Breast epithelium (tissue), 4 donors: Measurements from ENCODE around the gene SLC27A1. TPM values are rescaled to one million over a fixed set of nuclear protein-coding genes. Genes with fewer than 3 reads are reported as not detected.

Experiments used
- DNase-seq, 2 donors: peaks; one replicate each; pipeline ENCODE4 v3.0.0-alpha.2; 2019; ENCODE audit warnings: low spot score in 2 of 2
- H3K27ac ChIP-seq, 2 donors: fragments of 200-600 bp; sonication (generic) in 1 of 2; one replicate each; pipeline ENCODE4 v1.5.1; 2016 to 2019; ENCODE audit warnings: mild to moderate bottlenecking in 1 of 2
- H3K27me3 ChIP-seq, 2 donors: fragments of 200-600 bp; sonication (generic) in 1 of 2; one replicate each; pipeline versions ENCODE4 v1.5.1 to v1.6.0; 2017 to 2019; ENCODE audit warnings: control low read depth in 1 of 2, mild to moderate bottlenecking in 1 of 2
- H3K36me3 ChIP-seq: fragments of 200-600 bp; one replicate; pipeline ENCODE4 v1.5.1; 2019
- H3K4me1 ChIP-seq, 2 donors: fragments of 200-600 bp; sonication (generic); one replicate each; pipeline ENCODE4 v1.5.1; 2016 to 2019; ENCODE audit warnings: control low read depth in 1 of 2
- H3K4me3 ChIP-seq, 3 donors: fragments of 200-600 bp; sonication (generic); 1 replicate in 2 of 3; 2 replicates in 1 of 3; pipeline ENCODE4 v1.5.1; 2016 to 2019; ENCODE audit warnings: mild to moderate bottlenecking in 3 of 3, moderate library complexity in 2 of 3
- H3K9me3 ChIP-seq, 2 donors: fragments of 200-600 bp; sonication (generic) in 1 of 2; one replicate each; pipeline ENCODE4 v1.5.1; 2016 to 2019; ENCODE audit warnings: control low read depth in 1 of 2
- POLR2A ChIP-seq: fragments of 450-650 bp; IDR thresholded peaks from one replicate; pipeline ENCODE4 v1.6.1; 2016; ENCODE audit warnings: antibody characterized with exemption, mild to moderate bottlenecking, moderate library complexity
- POLR2AphosphoS5 ChIP-seq, 3 donors: sonication (generic); formaldehyde crosslinking; IDR thresholded peaks; one replicate each; pipeline ENCODE4 v1.6.1; 2017; ENCODE audit warnings: antibody characterized with exemption in 3 of 3
- intact Hi-C: fragments of 100-400 bp; cut with DNase I; formaldehyde crosslinking; loops from one replicate; pipeline ENCODE4 v1.15.1; 2023; ENCODE audit warnings: low total_unique reads
- total RNA-seq, 3 donors: library from RNA; depleted of rRNA; stranded (reverse); fragments of >200 nt; gene quantifications; one replicate each; pipeline ENCODE4 v1.1.0, GENCODE V29; 2016
- TF ChIP-seq, protein P1 (sequence below), 3 donors: fragments of 450-650 bp; IDR thresholded peaks; one replicate each; pipeline ENCODE4 v1.5.1; 2016 to 2017; ENCODE audit warnings: antibody characterized with exemption in 3 of 3, mild to moderate bottlenecking in 3 of 3, moderate library complexity in 3 of 3

Gene SLC27A1
- 10 to 100 TPM; 32.4 to 35.4 (median 34.8) TPM for total RNA-seq

DNA sequence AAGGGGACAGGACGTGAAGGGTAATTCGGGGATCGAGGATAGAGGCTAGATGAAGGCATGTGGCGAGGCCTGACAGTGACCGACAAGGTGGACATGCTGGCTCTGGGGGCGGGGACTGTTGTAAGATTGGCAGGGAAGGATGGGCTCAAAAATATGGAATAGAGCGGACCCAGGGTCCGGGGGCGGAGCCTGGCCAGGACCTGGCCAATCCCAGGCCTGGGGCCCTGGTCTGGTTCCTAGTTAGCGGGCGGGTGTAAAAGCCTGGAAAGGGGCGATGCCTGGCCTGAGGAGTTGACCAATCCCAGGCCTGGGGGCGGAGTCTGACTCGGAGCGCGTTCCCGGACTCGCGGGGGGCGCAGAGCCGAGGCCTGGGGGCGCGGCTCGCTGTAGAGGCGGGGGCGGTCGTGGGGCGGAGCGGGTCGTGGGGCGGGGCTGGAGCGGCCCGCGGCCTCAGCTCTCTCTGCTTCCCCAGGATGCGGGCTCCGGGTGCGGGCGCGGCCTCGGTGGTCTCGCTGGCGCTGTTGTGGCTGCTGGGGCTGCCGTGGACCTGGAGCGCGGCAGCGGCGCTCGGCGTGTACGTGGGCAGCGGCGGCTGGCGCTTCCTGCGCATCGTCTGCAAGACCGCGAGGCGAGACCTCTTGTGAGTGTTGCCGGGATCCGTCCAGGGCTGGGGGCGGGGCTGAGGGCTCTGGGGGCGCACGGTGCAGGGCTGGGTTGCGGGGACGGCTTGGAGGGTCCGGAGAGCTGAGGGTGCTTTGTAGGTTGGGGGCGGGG, at the start of gene SLC27A1:
Gene SLC27A1, plus strand, starts transcription at position 457 of the 774 bp plus-strand sequence. Its CDS starts 17 bp downstream, at position 474.
- Histone ChIP-seq H3K27ac (peak within 1 kb of the TSS; percentile 93 to 97), H3K4me3 (peak within 1 kb of the TSS; percentile 76 to 87 (median 85)), H3K9me3 (no peaks in the 10 kb centered on the region), H3K36me3 (no peaks in the 10 kb centered on the region), H3K27me3 (no peaks in the 10 kb centered on the region), H3K4me1 (peaks cover 12 to 18% of the 10 kb centered on the region in 2 donors)
- intact Hi-C loops, result no loop called here
- peak in 2 of 3 donors; percentile 11 to 40 for TF ChIP-seq POLR2AphosphoS5 (IDR thresholded peaks at IDR 0.05)
- TF ChIP-seq, protein P1, sequence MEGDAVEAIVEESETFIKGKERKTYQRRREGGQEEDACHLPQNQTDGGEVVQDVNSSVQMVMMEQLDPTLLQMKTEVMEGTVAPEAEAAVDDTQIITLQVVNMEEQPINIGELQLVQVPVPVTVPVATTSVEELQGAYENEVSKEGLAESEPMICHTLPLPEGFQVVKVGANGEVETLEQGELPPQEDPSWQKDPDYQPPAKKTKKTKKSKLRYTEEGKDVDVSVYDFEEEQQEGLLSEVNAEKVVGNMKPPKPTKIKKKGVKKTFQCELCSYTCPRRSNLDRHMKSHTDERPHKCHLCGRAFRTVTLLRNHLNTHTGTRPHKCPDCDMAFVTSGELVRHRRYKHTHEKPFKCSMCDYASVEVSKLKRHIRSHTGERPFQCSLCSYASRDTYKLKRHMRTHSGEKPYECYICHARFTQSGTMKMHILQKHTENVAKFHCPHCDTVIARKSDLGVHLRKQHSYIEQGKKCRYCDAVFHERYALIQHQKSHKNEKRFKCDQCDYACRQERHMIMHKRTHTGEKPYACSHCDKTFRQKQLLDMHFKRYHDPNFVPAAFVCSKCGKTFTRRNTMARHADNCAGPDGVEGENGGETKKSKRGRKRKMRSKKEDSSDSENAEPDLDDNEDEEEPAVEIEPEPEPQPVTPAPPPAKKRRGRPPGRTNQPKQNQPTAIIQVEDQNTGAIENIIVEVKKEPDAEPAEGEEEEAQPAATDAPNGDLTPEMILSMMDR (IDR thresholded peaks at IDR 0.05), result no peak
- peak; percentile 98 to 100 for DNase-seq

DNA sequence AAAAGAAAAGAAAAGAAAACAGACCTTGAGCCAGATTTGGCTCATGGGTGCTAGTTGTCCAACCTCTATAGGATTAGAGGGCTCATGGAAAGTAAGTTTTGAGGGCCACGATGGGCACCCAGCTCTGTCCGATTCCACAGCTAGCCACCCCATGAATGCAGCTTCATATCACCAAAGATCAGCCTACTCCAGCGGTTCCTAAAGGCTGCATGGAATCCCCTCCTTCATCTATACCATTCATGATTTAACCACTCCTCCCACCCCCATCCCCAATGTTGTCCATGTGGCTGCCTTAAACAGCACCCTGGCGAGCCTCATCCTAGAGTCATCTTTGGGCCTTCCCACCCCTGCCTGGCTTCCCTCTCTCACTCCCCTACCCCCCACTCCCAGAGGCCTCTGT, 48.4 kb upstream of the SLC27A1 start:
- intact Hi-C loops, result no loop called here
- H3K9me3 ChIP-seq, result no peaks in the 10 kb centered on the region
- H3K36me3 ChIP-seq, result no peaks in the 10 kb centered on the region
- no peaks in the 10 kb centered on the region for H3K27me3 ChIP-seq
- TF ChIP-seq, protein P1 (IDR thresholded peaks at IDR 0.05), result no peak
- DNase-seq, result no peak
- no peaks in the 10 kb centered on the region for H3K4me1 ChIP-seq
- no peak overlapping the region for H3K27ac ChIP-seq
- no peak overlapping the region for H3K4me3 ChIP-seq

DNA sequence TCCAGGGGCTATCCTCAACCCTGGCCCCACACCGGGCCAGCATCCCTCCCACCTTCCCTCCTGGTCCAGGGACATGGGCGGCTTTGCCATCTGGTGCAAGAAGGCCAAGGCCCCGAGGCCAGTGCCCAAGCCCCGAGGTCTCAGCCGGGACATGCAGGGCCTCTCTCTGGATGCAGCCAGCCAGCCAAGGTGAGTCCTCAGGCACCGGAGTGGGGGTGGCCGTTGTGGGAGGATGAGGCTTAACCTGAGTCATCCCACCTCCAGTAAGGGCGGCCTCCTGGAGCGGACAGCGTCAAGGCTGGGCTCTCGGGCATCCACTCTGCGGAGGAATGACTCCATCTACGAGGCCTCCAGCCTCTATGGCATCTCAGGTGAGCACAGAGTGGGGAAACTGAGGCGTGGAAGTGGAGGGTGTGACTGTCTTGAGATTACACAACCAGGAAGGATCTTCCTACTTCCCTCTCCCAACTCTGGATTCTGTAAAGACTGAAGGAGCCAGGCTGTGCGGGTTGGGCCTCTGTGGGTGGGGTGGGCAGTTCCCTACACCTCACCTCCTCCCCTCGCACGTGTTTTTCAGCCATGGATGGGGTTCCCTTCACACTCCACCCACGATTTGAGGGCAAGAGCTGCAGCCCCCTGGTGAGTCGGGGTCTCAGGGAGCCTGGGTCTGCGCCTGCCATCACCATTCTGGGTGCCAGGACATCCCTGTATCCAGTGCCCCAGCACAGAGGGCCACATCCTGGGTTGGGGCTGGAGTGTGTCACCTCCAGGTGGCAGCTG, 46.7 kb upstream of the SLC27A1 start:
- no peaks in the 10 kb centered on the region for H3K36me3 ChIP-seq
- TF ChIP-seq, protein P1 (IDR thresholded peaks at IDR 0.05), result no peak
- no peak for TF ChIP-seq POLR2A
- no peak for TF ChIP-seq POLR2AphosphoS5 (IDR thresholded peaks at IDR 0.05)
- no peak overlapping the region for H3K4me3 ChIP-seq
- H3K27ac ChIP-seq, result no peak overlapping the region
- no peaks in the 10 kb centered on the region for H3K4me1 ChIP-seq
- no peaks in the 10 kb centered on the region for H3K27me3 ChIP-seq
- intact Hi-C loops, result no loop called here
- no peaks in the 10 kb centered on the region for H3K9me3 ChIP-seq
- DNase-seq, result no peak

DNA sequence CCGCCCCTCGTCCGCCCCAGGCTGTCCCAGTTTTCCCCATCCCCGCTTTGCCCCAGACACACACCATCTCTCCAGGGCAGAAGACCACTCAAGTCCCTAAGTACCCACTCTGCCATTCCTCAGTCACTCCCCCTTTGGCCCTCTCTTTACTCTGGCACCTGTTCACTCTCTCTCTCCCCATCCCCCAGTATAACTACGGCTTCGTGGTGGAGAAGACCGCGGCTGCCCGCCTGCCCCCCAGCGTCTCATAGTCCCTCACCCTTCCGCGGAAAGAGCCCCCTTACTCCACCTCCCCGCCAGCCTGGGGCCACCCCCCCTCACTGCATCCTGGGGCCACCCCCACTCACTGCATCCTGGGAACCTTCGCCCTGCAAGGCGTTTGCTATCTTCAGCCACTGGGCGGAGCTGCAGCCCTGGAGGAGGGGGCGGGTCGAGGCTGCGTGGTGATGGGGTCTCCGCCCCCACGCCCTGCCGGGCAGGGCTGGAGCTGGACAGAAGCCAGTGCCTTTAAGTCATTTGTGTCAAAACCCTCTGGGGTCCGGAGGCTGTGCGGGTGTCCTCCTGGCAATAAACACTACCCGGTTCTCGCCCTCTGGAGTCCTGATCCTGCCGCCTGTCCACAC, 45.5 kb upstream of the SLC27A1 start:
- H3K4me1 ChIP-seq, result no peaks in the 10 kb centered on the region
- H3K36me3 ChIP-seq, result no peaks in the 10 kb centered on the region
- no peaks in the 10 kb centered on the region for H3K27me3 ChIP-seq
- no peak overlapping the region for H3K27ac ChIP-seq
- H3K9me3 ChIP-seq, result no peaks in the 10 kb centered on the region
- TF ChIP-seq POLR2AphosphoS5 (IDR thresholded peaks at IDR 0.05), result no peak
- TF ChIP-seq, protein P1 (IDR thresholded peaks at IDR 0.05), result no peak
- TF ChIP-seq POLR2A, result no peak
- no peak for DNase-seq
- H3K4me3 ChIP-seq, result no peak overlapping the region
- intact Hi-C loops, result no loop called here
